HEK293 (cell line): ENCODE data around the gene AJUBA.

Experiments used
- EGR2 ChIP-seq: fragments of 450-650 bp; formaldehyde crosslinking; IDR thresholded peaks from 2 replicates; pipeline ENCODE4 v1.5.1; 2016; ENCODE audit warnings: low read depth, missing biosample characterization, missing genetic modification characterization
- GLIS1 ChIP-seq: fragments of 450-650 bp; formaldehyde crosslinking; IDR thresholded peaks from 2 replicates; pipeline ENCODE4 v1.5.1; 2016; ENCODE audit warnings: missing biosample characterization, missing genetic modification characterization
- GLIS2 ChIP-seq: fragments of 450-650 bp; formaldehyde crosslinking; IDR thresholded peaks from 2 replicates; pipeline ENCODE4 v1.5.1; 2016; ENCODE audit warnings: missing biosample characterization, missing genetic modification characterization
- KLF8 ChIP-seq: fragments of 450-650 bp; formaldehyde crosslinking; IDR thresholded peaks from 2 replicates; pipeline ENCODE4 v1.5.1; 2016; ENCODE audit warnings: missing biosample characterization, missing genetic modification characterization
- PRDM1 ChIP-seq: fragments of 450-650 bp; formaldehyde crosslinking; IDR thresholded peaks from 2 replicates; pipeline ENCODE4; 2016; ENCODE audit warnings: missing biosample characterization, missing genetic modification characterization
- SP7 ChIP-seq: fragments of 450-650 bp; formaldehyde crosslinking; IDR thresholded peaks from 2 replicates; pipeline ENCODE4 v1.5.1; 2016; ENCODE audit warnings: missing biosample characterization, missing genetic modification characterization
- TCF7L2 ChIP-seq: IDR thresholded peaks from 2 replicates; pipeline ENCODE4 v1.6.1; 2011; ENCODE audit warnings: low read depth, mild to moderate bottlenecking, inconsistent platforms, low read length, moderate library complexity, borderline replicate concordance
- ZFHX2 ChIP-seq: fragments of 450-650 bp; formaldehyde crosslinking; conservative IDR thresholded peaks from 2 replicates; pipeline ENCODE4 v1.5.1; 2016; ENCODE audit warnings: missing biosample characterization, missing genetic modification characterization
- ZNF121 ChIP-seq: fragments of 450-650 bp; formaldehyde crosslinking; IDR thresholded peaks from 2 replicates; pipeline ENCODE4 v1.5.1; 2016; ENCODE audit warnings: missing biosample characterization, missing genetic modification characterization
- ZNF16 ChIP-seq: fragments of 450-650 bp; formaldehyde crosslinking; IDR thresholded peaks from 2 replicates; pipeline ENCODE4 v1.5.1; 2016; ENCODE audit warnings: low read depth, missing biosample characterization, missing genetic modification characterization
- ZNF175 ChIP-seq: fragments of 450-650 bp; formaldehyde crosslinking; IDR thresholded peaks from 2 replicates; pipeline ENCODE4 v1.5.1; 2016; ENCODE audit warnings: missing biosample characterization, missing genetic modification characterization
- ZNF184 ChIP-seq: fragments of 450-650 bp; IDR thresholded peaks from 2 replicates; pipeline ENCODE4 v1.5.1; 2018; ENCODE audit warnings: missing biosample characterization, mild to moderate bottlenecking, missing genetic modification characterization
- ZNF214 ChIP-seq: fragments of 450-650 bp; formaldehyde crosslinking; IDR thresholded peaks from 2 replicates; pipeline ENCODE4 v1.5.1; 2017; ENCODE audit warnings: missing biosample characterization, mild to moderate bottlenecking, missing genetic modification characterization, borderline replicate concordance
- ZNF341 ChIP-seq: fragments of 450-650 bp; formaldehyde crosslinking; IDR thresholded peaks from 2 replicates; pipeline ENCODE4; 2016; ENCODE audit warnings: low read depth, missing biosample characterization, missing genetic modification characterization
- ZNF394 ChIP-seq: fragments of 450-650 bp; formaldehyde crosslinking; IDR thresholded peaks from 2 replicates; pipeline ENCODE4 v1.5.1; 2016; ENCODE audit warnings: missing biosample characterization, missing genetic modification characterization, mild to moderate bottlenecking, moderate library complexity, borderline replicate concordance
- ZNF48 ChIP-seq: fragments of 450-650 bp; formaldehyde crosslinking; IDR thresholded peaks from 2 replicates; pipeline ENCODE4 v1.5.1; 2016; ENCODE audit warnings: missing biosample characterization, missing genetic modification characterization
- ZNF521 ChIP-seq: fragments of 450-650 bp; formaldehyde crosslinking; IDR thresholded peaks from 2 replicates; pipeline ENCODE4 v1.5.1; 2017; ENCODE audit warnings: missing biosample characterization, mild to moderate bottlenecking, missing genetic modification characterization
- ZNF571 ChIP-seq: fragments of 450-650 bp; formaldehyde crosslinking; IDR thresholded peaks from 2 replicates; pipeline ENCODE4 v1.5.0; 2017; ENCODE audit warnings: missing biosample characterization, missing genetic modification characterization
- ZNF600 ChIP-seq: fragments of 450-650 bp; formaldehyde crosslinking; IDR thresholded peaks from 2 replicates; pipeline ENCODE4 v1.5.1; 2016; ENCODE audit warnings: missing biosample characterization, missing genetic modification characterization
- ZNF626 ChIP-seq: fragments of 450-650 bp; sonication (Bioruptor Pico); formaldehyde crosslinking; IDR thresholded peaks from 2 replicates; pipeline ENCODE4 v1.5.1; 2018; ENCODE audit warnings: missing biosample characterization, missing genetic modification characterization, inconsistent platforms
- ZNF629 ChIP-seq: fragments of 450-650 bp; formaldehyde crosslinking; IDR thresholded peaks from 2 replicates; pipeline ENCODE4 v1.5.1; 2017; ENCODE audit warnings: missing biosample characterization, missing genetic modification characterization
- ZNF654 ChIP-seq: fragments of 450-650 bp; formaldehyde crosslinking; IDR thresholded peaks from 2 replicates; pipeline ENCODE4 v1.5.1; 2016; ENCODE audit warnings: low read depth, missing biosample characterization, missing genetic modification characterization
- ZNF768 ChIP-seq: fragments of 450-650 bp; formaldehyde crosslinking; IDR thresholded peaks from 2 replicates; pipeline ENCODE4 v1.5.1; 2018; ENCODE audit warnings: missing biosample characterization, mild to moderate bottlenecking, missing genetic modification characterization
- ZNF777 ChIP-seq: fragments of 450-650 bp; formaldehyde crosslinking; IDR thresholded peaks from 2 replicates; pipeline ENCODE4 v1.5.1; 2017; ENCODE audit warnings: missing biosample characterization, missing genetic modification characterization, borderline replicate concordance
- ZNF792 ChIP-seq: fragments of 450-650 bp; formaldehyde crosslinking; IDR thresholded peaks from 2 replicates; pipeline ENCODE4 v1.5.1; 2016; ENCODE audit warnings: missing biosample characterization, missing genetic modification characterization
- ZNF843 ChIP-seq: fragments of 450-650 bp; formaldehyde crosslinking; IDR thresholded peaks from 2 replicates; pipeline ENCODE4 v1.5.1; 2016; ENCODE audit warnings: missing biosample characterization, missing genetic modification characterization
- ZXDB ChIP-seq: fragments of 450-650 bp; formaldehyde crosslinking; IDR thresholded peaks from 2 replicates; pipeline ENCODE4 v1.5.1; 2016; ENCODE audit warnings: missing biosample characterization, missing genetic modification characterization
- TF ChIP-seq, protein P1 (sequence below): fragments of 450-650 bp; formaldehyde crosslinking; IDR thresholded peaks from 2 replicates; pipeline ENCODE4 v1.5.1; 2017; ENCODE audit warnings: missing biosample characterization, missing genetic modification characterization
- TF ChIP-seq, protein P2 (sequence below): fragments of 450-650 bp; formaldehyde crosslinking; IDR thresholded peaks from 2 replicates; pipeline ENCODE4 v1.5.1; 2016; ENCODE audit warnings: missing biosample characterization, missing genetic modification characterization
- TF ChIP-seq, protein P3 (sequence below): fragments of 450-650 bp; formaldehyde crosslinking; IDR thresholded peaks from 2 replicates; pipeline ENCODE4 v1.5.1; 2016; ENCODE audit warnings: missing biosample characterization, missing genetic modification characterization, low read depth
- TF ChIP-seq, protein P4 (sequence below): fragments of 450-650 bp; formaldehyde crosslinking; IDR thresholded peaks from 2 replicates; pipeline ENCODE4 v1.5.1; 2016; ENCODE audit warnings: missing biosample characterization, missing genetic modification characterization
- TF ChIP-seq, protein P5 (sequence below): fragments of 450-650 bp; formaldehyde crosslinking; IDR thresholded peaks from 2 replicates; pipeline ENCODE4 v1.5.1; 2016; ENCODE audit warnings: missing biosample characterization, missing genetic modification characterization, low read depth

The AJUBA gene

DNA sequence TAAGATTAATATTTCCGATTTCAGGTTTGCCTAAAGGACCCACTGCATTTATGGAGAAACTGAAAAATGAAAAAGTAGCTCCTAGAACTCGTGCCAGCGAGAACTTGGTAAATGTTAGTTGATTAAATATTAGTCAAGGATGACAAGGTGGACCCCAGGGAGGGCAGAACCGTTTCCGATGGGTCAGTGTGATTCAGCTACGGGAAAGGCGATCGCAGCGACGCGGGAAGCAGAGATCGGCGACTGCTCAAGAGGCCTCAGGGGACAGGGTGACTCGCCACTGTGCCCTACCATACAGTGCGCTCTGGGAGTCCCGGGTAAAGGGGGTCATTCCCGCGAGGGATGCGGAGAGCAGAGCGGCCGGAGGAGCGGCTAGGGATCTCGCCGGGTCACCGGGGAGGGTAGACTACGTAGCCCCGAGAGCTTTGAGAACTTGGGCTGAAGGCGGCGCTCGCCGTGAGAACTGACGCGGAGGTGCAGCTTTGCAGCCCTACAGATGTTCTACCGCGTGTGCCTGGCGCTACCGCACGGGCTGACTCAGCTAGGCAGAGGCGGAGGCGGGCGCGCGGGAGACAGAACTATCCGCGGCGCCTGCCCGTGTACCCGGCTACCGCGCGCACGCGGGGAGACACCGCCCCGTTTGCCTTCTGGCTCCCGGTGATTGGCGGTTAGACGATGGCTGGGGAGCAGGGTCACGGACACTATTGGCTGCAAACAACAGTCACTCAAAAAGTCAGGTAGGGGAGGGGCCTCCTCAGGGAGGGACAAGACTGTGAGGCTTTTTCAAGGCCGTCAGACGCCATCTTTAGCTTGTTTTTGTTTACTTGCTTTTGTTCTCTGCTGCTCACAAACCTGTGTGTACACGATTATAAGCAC, 24.4 kb upstream of the AJUBA start (continued):
- no peak for TF ChIP-seq ZNF121 (tag by site-specific recombination)
- TF ChIP-seq ZNF600, result peak; percentile 98
- TF ChIP-seq KLF8 (tag by site-specific recombination), result peak; percentile 80
- peak; percentile 45; the same call in 1 of the 2 replicates for TF ChIP-seq ZNF843 (tag by site-specific recombination)
- no peak for TF ChIP-seq ZNF571
- TF ChIP-seq TCF7L2, result no peak
- no peak for TF ChIP-seq ZNF48 (tag by site-specific recombination)
- TF ChIP-seq ZNF777, result no peak
- no peak for TF ChIP-seq ZNF768 (tag by site-specific recombination)
- TF ChIP-seq ZNF175 (tag by site-specific recombination), result no peak
- TF ChIP-seq GLIS2 (tag by site-specific recombination), result peak; percentile 76; the same call in 1 of the 2 replicates
- TF ChIP-seq, protein P1, sequence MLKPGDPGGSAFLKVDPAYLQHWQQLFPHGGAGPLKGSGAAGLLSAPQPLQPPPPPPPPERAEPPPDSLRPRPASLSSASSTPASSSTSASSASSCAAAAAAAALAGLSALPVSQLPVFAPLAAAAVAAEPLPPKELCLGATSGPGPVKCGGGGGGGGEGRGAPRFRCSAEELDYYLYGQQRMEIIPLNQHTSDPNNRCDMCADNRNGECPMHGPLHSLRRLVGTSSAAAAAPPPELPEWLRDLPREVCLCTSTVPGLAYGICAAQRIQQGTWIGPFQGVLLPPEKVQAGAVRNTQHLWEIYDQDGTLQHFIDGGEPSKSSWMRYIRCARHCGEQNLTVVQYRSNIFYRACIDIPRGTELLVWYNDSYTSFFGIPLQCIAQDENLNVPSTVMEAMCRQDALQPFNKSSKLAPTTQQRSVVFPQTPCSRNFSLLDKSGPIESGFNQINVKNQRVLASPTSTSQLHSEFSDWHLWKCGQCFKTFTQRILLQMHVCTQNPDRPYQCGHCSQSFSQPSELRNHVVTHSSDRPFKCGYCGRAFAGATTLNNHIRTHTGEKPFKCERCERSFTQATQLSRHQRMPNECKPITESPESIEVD, result no peak
- TF ChIP-seq PRDM1 (tag by site-specific recombination), result no peak
- TF ChIP-seq ZNF521 (tag by site-specific recombination), result no peak
- peak; percentile 42; the same call in 1 of the 2 replicates for TF ChIP-seq ZNF184 (tag by site-specific recombination)
- TF ChIP-seq GLIS1 (tag by site-specific recombination), result peak; percentile 67
- TF ChIP-seq ZNF629 (tag by site-specific recombination), result peak; percentile 80
- TF ChIP-seq, protein P2, sequence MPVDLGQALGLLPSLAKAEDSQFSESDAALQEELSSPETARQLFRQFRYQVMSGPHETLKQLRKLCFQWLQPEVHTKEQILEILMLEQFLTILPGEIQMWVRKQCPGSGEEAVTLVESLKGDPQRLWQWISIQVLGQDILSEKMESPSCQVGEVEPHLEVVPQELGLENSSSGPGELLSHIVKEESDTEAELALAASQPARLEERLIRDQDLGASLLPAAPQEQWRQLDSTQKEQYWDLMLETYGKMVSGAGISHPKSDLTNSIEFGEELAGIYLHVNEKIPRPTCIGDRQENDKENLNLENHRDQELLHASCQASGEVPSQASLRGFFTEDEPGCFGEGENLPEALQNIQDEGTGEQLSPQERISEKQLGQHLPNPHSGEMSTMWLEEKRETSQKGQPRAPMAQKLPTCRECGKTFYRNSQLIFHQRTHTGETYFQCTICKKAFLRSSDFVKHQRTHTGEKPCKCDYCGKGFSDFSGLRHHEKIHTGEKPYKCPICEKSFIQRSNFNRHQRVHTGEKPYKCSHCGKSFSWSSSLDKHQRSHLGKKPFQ, result peak; percentile 54
- no peak for TF ChIP-seq ZNF654 (tag by site-specific recombination)
- TF ChIP-seq ZNF16 (tag by site-specific recombination), result peak; percentile 17; the same call in 1 of the 2 replicates
- peak; percentile 46 for TF ChIP-seq ZNF341 (tag by site-specific recombination)
- no peak for TF ChIP-seq ZNF792 (tag by site-specific recombination)
- peak; percentile 78 for TF ChIP-seq EGR2 (tag by site-specific recombination)
- TF ChIP-seq, protein P3, sequence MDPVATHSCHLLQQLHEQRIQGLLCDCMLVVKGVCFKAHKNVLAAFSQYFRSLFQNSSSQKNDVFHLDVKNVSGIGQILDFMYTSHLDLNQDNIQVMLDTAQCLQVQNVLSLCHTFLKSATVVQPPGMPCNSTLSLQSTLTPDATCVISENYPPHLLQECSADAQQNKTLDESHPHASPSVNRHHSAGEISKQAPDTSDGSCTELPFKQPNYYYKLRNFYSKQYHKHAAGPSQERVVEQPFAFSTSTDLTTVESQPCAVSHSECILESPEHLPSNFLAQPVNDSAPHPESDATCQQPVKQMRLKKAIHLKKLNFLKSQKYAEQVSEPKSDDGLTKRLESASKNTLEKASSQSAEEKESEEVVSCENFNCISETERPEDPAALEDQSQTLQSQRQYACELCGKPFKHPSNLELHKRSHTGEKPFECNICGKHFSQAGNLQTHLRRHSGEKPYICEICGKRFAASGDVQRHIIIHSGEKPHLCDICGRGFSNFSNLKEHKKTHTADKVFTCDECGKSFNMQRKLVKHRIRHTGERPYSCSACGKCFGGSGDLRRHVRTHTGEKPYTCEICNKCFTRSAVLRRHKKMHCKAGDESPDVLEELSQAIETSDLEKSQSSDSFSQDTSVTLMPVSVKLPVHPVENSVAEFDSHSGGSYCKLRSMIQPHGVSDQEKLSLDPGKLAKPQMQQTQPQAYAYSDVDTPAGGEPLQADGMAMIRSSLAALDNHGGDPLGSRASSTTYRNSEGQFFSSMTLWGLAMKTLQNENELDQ, result no peak
- TF ChIP-seq ZNF394, result peak; percentile 69; the same call in 1 of the 2 replicates
- TF ChIP-seq ZXDB (tag by site-specific recombination), result peak; percentile 95
- TF ChIP-seq SP7, result peak; percentile 86
- TF ChIP-seq, protein P4, sequence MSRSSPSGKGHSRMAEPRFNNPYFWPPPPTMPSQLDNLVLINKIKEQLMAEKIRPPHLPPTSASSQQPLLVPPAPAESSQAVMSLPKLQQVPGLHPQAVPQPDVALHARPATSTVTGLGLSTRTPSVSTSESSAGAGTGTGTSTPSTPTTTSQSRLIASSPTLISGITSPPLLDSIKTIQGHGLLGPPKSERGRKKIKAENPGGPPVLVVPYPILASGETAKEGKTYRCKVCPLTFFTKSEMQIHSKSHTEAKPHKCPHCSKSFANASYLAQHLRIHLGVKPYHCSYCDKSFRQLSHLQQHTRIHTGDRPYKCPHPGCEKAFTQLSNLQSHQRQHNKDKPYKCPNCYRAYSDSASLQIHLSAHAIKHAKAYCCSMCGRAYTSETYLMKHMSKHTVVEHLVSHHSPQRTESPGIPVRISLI (tag by site-specific recombination), result no peak
- TF ChIP-seq ZNF214 (tag by site-specific recombination), result no peak
- no peak for TF ChIP-seq ZNF626 (tag by site-specific recombination)
- TF ChIP-seq, protein P5, sequence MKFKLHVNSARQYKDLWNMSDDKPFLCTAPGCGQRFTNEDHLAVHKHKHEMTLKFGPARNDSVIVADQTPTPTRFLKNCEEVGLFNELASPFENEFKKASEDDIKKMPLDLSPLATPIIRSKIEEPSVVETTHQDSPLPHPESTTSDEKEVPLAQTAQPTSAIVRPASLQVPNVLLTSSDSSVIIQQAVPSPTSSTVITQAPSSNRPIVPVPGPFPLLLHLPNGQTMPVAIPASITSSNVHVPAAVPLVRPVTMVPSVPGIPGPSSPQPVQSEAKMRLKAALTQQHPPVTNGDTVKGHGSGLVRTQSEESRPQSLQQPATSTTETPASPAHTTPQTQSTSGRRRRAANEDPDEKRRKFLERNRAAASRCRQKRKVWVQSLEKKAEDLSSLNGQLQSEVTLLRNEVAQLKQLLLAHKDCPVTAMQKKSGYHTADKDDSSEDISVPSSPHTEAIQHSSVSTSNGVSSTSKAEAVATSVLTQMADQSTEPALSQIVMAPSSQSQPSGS, result no peak
- peak; percentile 77 for TF ChIP-seq ZFHX2 (tag by site-specific recombination)
